ENCODE results near the gene IL1B.

Gene IL1B

GRCh38 chr2:112841295-112842044, 4.9 kb upstream of the IL1B start:
- H3K4me3 ChIP-seq (ENCODE audit: severe bottlenecking), result no peak overlapping the region
- no peak for DNase-seq (ENCODE audit: low spot score)
- no peak for ATAC-seq (ENCODE audit: low read depth)
- peaks cover 14% of the 10 kb centered on the region for H3K4me1 ChIP-seq (ENCODE audit: insufficient read depth, poor library complexity, severe bottlenecking)
- no peaks in the 10 kb centered on the region for H3K9me3 ChIP-seq (ENCODE audit: severe bottlenecking)
- no peaks in the 10 kb centered on the region for H3K36me3 ChIP-seq (ENCODE audit: low read depth)
- H3K27ac ChIP-seq (ENCODE audit: poor library complexity, severe bottlenecking), result no peak overlapping the region
- no peaks in the 10 kb centered on the region for H3K27me3 ChIP-seq (ENCODE audit: insufficient read depth, poor library complexity, severe bottlenecking)
- TF ChIP-seq CTCF (IDR thresholded peaks at IDR 0.05; ENCODE audit: poor library complexity, severe bottlenecking), result no peak

GRCh38 chr2:112840068-112840445, 3.5 kb upstream of the IL1B start:
- Histone ChIP-seq H3K27me3 (ENCODE audit: insufficient read depth, poor library complexity, severe bottlenecking) (no peaks in the 10 kb centered on the region), H3K4me1 (ENCODE audit: insufficient read depth, poor library complexity, severe bottlenecking) (peaks cover 21% of the 10 kb centered on the region), H3K4me3 (ENCODE audit: severe bottlenecking) (no peak overlapping the region), H3K36me3 (ENCODE audit: low read depth) (peaks cover 8% of the 10 kb centered on the region), H3K9me3 (ENCODE audit: severe bottlenecking) (no peaks in the 10 kb centered on the region), H3K27ac (ENCODE audit: poor library complexity, severe bottlenecking) (no peak overlapping the region)
- ATAC-seq (ENCODE audit: low read depth) (no peak), DNase-seq (ENCODE audit: low spot score) (no peak)
- no peak for TF ChIP-seq CTCF (IDR thresholded peaks at IDR 0.05; ENCODE audit: poor library complexity, severe bottlenecking)

- no peak for ATAC-seq (ENCODE audit: low read depth)
- H3K36me3 ChIP-seq (ENCODE audit: low read depth), result peaks cover 13% of the 10 kb centered on the region
- DNase-seq (ENCODE audit: low spot score), result no peak
- no peak for TF ChIP-seq CTCF (IDR thresholded peaks at IDR 0.05; ENCODE audit: poor library complexity, severe bottlenecking)
- no peak overlapping the region for H3K4me3 ChIP-seq (ENCODE audit: severe bottlenecking)
- H3K27ac ChIP-seq (ENCODE audit: poor library complexity, severe bottlenecking), result no peak overlapping the region
- peaks cover 26% of the 10 kb centered on the region for H3K4me1 ChIP-seq (ENCODE audit: insufficient read depth, poor library complexity, severe bottlenecking)
- no peaks in the 10 kb centered on the region for H3K9me3 ChIP-seq (ENCODE audit: severe bottlenecking)
- H3K27me3 ChIP-seq (ENCODE audit: insufficient read depth, poor library complexity, severe bottlenecking), result no peaks in the 10 kb centered on the region
These were observed 3.0 kb upstream of the IL1B start for GRCh38 chr2:112839407-112840067.

- TF ChIP-seq CTCF (IDR thresholded peaks at IDR 0.05; ENCODE audit: poor library complexity, severe bottlenecking), result no peak
- peaks cover 45% of the 10 kb centered on the region for H3K4me1 ChIP-seq (ENCODE audit: insufficient read depth, poor library complexity, severe bottlenecking)
- DNase-seq (ENCODE audit: low spot score), result no peak
- ATAC-seq (ENCODE audit: low read depth), result peak; percentile 8; the same call in 2 of the 3 replicates
- H3K4me3 ChIP-seq (ENCODE audit: severe bottlenecking), result peak overlapping the region; percentile 35
- no peaks in the 10 kb centered on the region for H3K27me3 ChIP-seq (ENCODE audit: insufficient read depth, poor library complexity, severe bottlenecking)
- H3K9me3 ChIP-seq (ENCODE audit: severe bottlenecking), result no peaks in the 10 kb centered on the region
- peak overlapping the region; percentile 83 for H3K27ac ChIP-seq (ENCODE audit: poor library complexity, severe bottlenecking)
- H3K36me3 ChIP-seq (ENCODE audit: low read depth), result peaks cover 47% of the 10 kb centered on the region
These were observed 417 bp downstream of the IL1B start for GRCh38 chr2:112836163-112836560.
